Nucleus accumbens (tissue), 56 donors: ENCODE data around the gene MBP.

Experiments
- DNase-seq, 56 donors: peaks; one replicate each; lab custom pipeline; 2025; lab: John Stamatoyannopoulos, UW

Gene MBP

GRCh38 chr18:76932026-76932819, 200.4 kb downstream of the MBP start:
- DNase-seq = peak in 4 of 56 donors; percentile 12 to 22 (median 18)

GRCh38 chr18:76931171-76931570, 201.4 kb downstream of the MBP start:
- DNase-seq = no peak
